ENCODE results near the gene AR. TPM values are rescaled to one million over a fixed set of nuclear protein-coding genes. Genes with fewer than 3 reads are reported as not detected.

Gene AR
- total RNA-seq, 1 experiment from 2014 or later = 0.05 TPM

- Histone ChIP-seq H3K27ac (ENCODE audit: low read length) (no peak overlapping the region), H3K9me3 (ENCODE audit: control insufficient read depth, insufficient read depth, low read depth, low read length) (no peaks in the 10 kb centered on the region), H3K27me3 (ENCODE audit: control insufficient read depth, insufficient read depth, low read length) (no peaks in the 10 kb centered on the region), H3K4me1 (ENCODE audit: control insufficient read depth, insufficient read depth, low read length) (no peaks in the 10 kb centered on the region), H3K4me3 (ENCODE audit: low read depth in 2 of 2, low read length in 2 of 2) (no peak overlapping the region), H3K36me3 (ENCODE audit: control insufficient read depth, insufficient read depth, low read length) (no peaks in the 10 kb centered on the region)
- ChIA-PET CTCF (no interaction called here), POLR2A (no interaction called here)
- DNase-seq (ENCODE audit: low read depth, low spot score) (no peak), ATAC-seq (no peak)
- in situ Hi-C loops (cut with HindIII; ENCODE audit: low pct_unique_long_range_greater_than_20kb, low sequenced_read_pairs) = no loop called here
- TF ChIP-seq POLR2AphosphoS5 (IDR thresholded peaks at IDR 0.05; ENCODE audit: low read depth, low read length) = no peak
- TF ChIP-seq SIN3A (IDR thresholded peaks at IDR 0.05; ENCODE audit: borderline replicate concordance, insufficient read depth, low read depth, low read length) = no peak
- TF ChIP-seq CTCF (IDR thresholded peaks at IDR 0.05) = no peak
- TF ChIP-seq TCF7L2 (IDR thresholded peaks at IDR 0.05; ENCODE audit: low read depth, low read length) = no peak
- TF ChIP-seq REST (IDR thresholded peaks at IDR 0.05; ENCODE audit: insufficient read depth in 1 of 2, low read depth in 2 of 2, low read length in 1 of 2) = no peak
- BruUV-seq (replicated peaks) = no TSS peak
- intact Hi-C loops (cut with micrococcal nuclease; ENCODE audit: unreplicated experiment) = no loop called here
Observed at GRCh38 chrX:67585401-67585800, 41.6 kb downstream of the AR start.

GRCh38 chrX:67587946-67588624 is 44.3 kb downstream of the AR start:
- DNase-seq (ENCODE audit: low read depth, low spot score) (no peak), ATAC-seq (no peak)
- Histone ChIP-seq H3K9me3 (ENCODE audit: control insufficient read depth, insufficient read depth, low read depth, low read length) (no peaks in the 10 kb centered on the region), H3K36me3 (ENCODE audit: control insufficient read depth, insufficient read depth, low read length) (no peaks in the 10 kb centered on the region), H3K27me3 (ENCODE audit: control insufficient read depth, insufficient read depth, low read length) (no peaks in the 10 kb centered on the region), H3K27ac (ENCODE audit: low read length) (no peak overlapping the region), H3K4me3 (ENCODE audit: low read depth in 2 of 2, low read length in 2 of 2) (no peak overlapping the region), H3K4me1 (ENCODE audit: control insufficient read depth, insufficient read depth, low read length) (no peaks in the 10 kb centered on the region)
- TF ChIP-seq CTCF (IDR thresholded peaks at IDR 0.05) (no peak), SIN3A (IDR thresholded peaks at IDR 0.05; ENCODE audit: borderline replicate concordance, insufficient read depth, low read depth, low read length) (no peak), TCF7L2 (IDR thresholded peaks at IDR 0.05; ENCODE audit: low read depth, low read length) (no peak), POLR2AphosphoS5 (IDR thresholded peaks at IDR 0.05; ENCODE audit: low read depth, low read length) (no peak), REST (IDR thresholded peaks at IDR 0.05; ENCODE audit: insufficient read depth in 1 of 2, low read depth in 2 of 2, low read length in 1 of 2) (no peak)
- BruUV-seq (replicated peaks) = no TSS peak
- POLR2A ChIA-PET = no interaction called here
- intact Hi-C loops (cut with micrococcal nuclease; ENCODE audit: unreplicated experiment) = no loop called here
- CTCF ChIA-PET = no interaction called here
- in situ Hi-C loops (cut with HindIII; ENCODE audit: low pct_unique_long_range_greater_than_20kb, low sequenced_read_pairs) = no loop called here

Data from Panc1 (cell line).